MCF 10A (cell line): ENCODE results near the gene PLGLB2. TPM values are rescaled to one million over a fixed set of nuclear protein-coding genes. Genes with fewer than 3 reads are reported as not detected.
"Not testable (repeated sequence)": the region's sequence is repeated elsewhere in the genome, so short reads cannot be mapped to it uniquely, and the experiment has no call there.

Experiments used
- Bru-seq: library from RNA; stranded (reverse); fragments of 400-500 nt; gene quantifications from one replicate; lab custom pipeline; 2021; lab: Mats Ljungman, UMichigan
- BruChase-seq, 2 experiments: library from RNA; stranded (reverse); fragments of 400-500 nt; gene quantifications; one replicate each; lab custom pipeline; 2021; lab: Mats Ljungman, UMichigan
- BruUV-seq: library from RNA; stranded (reverse); fragments of 400-500 nt; replicated peaks from 2 replicates; lab custom pipeline; 2021; lab: Mats Ljungman, UMichigan
- CTCF ChIA-PET: fragments of 300-600 bp; sonication (Branson Sonifier 250); formaldehyde crosslinking; extraction: SDS; loops from one replicate; lab custom pipeline; 2021; ENCODE audit warnings: antibody characterized with exemption, inconsistent platforms; lab: Yijun Ruan, JAX
- POLR2A ChIA-PET: fragments of 300-600, 350-650 bp; sonication (Branson Sonifier 250); formaldehyde crosslinking; extraction: SDS; loops from one replicate; lab custom pipeline; 2020; ENCODE audit warnings: antibody characterized with exemption, inconsistent platforms; lab: Yijun Ruan, JAX
- DNase-seq: peaks from one replicate; pipeline ENCODE4 v3.0.0-alpha.2; 2018; ENCODE audit not compliant: unreplicated experiment
- H3K27ac Mint-ChIP-seq: one replicate; pipeline ENCODE4 v1.8.0; 2022; ENCODE audit warnings: mild to moderate bottlenecking, low read depth, mixed read lengths; ENCODE audit not compliant: unreplicated experiment
- H3K27me3 Mint-ChIP-seq: one replicate; pipeline ENCODE4 v1.8.0; 2022; ENCODE audit warnings: mixed read lengths; ENCODE audit not compliant: insufficient read depth, unreplicated experiment
- H3K36me3 Mint-ChIP-seq: one replicate; pipeline ENCODE4 v1.8.0; 2022; ENCODE audit warnings: mild to moderate bottlenecking, moderate library complexity, mixed read lengths; ENCODE audit not compliant: insufficient read depth, unreplicated experiment
- H3K4me1 Mint-ChIP-seq: one replicate; pipeline ENCODE4 v1.8.0; 2022; ENCODE audit warnings: mixed read lengths; ENCODE audit not compliant: insufficient read depth, unreplicated experiment
- H3K4me3 Mint-ChIP-seq: one replicate; pipeline ENCODE4 v1.8.0; 2022; ENCODE audit warnings: mild to moderate bottlenecking, moderate library complexity, mixed read lengths; ENCODE audit not compliant: unreplicated experiment
- H3K9me3 Mint-ChIP-seq: one replicate; pipeline ENCODE4 v1.8.0; 2022; ENCODE audit warnings: mixed read lengths; ENCODE audit not compliant: unreplicated experiment
- intact Hi-C: fragments of 100-400 bp; cut with micrococcal nuclease; formaldehyde crosslinking; loops from 2 replicates; pipeline ENCODE4 v1.14.1; 2022
- long read RNA-seq: library from polyadenylated mRNA; stranded (forward); transcript quantifications from one replicate; pipeline ENCODE4 v2.0.0, GENCODE V29; 2022
- total RNA-seq: library from RNA; stranded (reverse); gene quantifications from 2 replicates; pipeline ENCODE4 v1.2.3, GENCODE V29; 2022

Gene PLGLB2
- total RNA-seq (1.1 and 1.3 TPM in 2 replicates), Bru-seq, nascent RNA (percentile 48 among the genes with signal in this experiment), BruChase-seq, experiment 1, labeled RNA remaining after a 6-hour chase (percentile 42 among the genes with signal in this experiment), BruChase-seq, experiment 2, labeled RNA remaining after a 2-hour chase (percentile 52 among the genes with signal in this experiment)
- long read RNA-seq, result 0 reads

- H3K4me1 Mint-ChIP-seq, intact Hi-C loops, CTCF ChIA-PET, H3K4me3 Mint-ChIP-seq, H3K27ac Mint-ChIP-seq, H3K27me3 Mint-ChIP-seq, H3K36me3 Mint-ChIP-seq, H3K9me3 Mint-ChIP-seq, POLR2A ChIA-PET, BruUV-seq, DNase-seq: not testable (repeated sequence)
Observed at GRCh38 chr2:87747791-87748190, at the start of gene PLGLB2. TSS of gene PLGLB2 (plus strand) at chr2:87748087. CDS start at chr2:87748154, 67 bp downstream.

DNA sequence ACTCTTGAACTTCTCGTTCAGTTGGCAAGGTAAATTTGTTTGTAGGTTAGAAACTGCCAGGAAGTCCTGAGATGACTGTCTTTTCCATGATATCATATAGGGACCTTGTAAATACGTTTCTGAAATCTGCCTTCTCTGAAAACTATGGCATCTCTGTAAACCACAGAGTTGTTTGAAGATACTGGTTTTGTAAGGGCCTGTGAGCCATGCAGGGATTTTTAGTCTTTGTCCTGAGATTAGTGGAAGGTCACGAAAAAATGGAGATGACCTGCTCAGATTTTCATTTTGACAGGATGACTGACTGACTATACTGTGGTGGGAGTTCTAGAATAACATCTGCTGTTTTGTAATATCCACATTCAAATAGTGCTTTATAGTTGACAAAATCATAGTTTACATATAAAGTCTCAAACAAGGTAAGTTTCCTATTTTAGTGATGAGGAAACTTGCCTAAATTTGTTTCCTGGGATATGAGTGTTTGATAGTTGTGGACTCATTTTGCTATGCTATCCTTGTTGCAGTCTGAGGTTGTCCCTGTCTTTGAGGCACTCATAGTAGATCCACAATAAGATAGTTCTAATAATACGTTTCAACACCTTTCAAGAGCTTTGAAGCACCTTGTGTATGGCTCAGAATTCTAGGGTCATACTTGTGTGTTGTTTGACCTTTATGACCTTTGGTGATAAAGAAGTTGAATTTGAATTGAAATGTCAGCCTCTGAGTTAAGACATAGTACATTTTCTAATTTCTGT, 43.1 kb upstream of the PLGLB2 start:
- H3K4me3 Mint-ChIP-seq, result not testable (repeated sequence)

DNA sequence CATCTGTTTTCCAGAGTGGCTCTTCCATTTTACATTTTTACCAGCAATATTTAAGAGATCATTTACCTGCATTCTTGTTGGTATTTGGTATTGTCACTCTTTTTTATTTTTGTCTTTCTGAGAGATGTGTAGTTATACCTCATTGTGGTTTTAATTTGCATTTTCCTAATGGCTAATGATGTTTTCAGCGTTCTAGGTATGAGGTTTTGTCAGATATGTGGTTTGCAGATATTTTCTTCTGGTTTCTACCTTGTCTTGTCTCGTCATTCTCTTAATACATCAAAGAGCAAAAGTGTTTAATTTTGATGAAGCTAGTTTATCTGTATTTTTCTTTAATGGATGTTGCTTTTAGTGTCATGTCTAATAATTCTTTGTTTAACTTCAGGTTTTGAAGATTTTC, 39.5 kb upstream of the PLGLB2 start:
- H3K4me3 Mint-ChIP-seq, POLR2A ChIA-PET, H3K36me3 Mint-ChIP-seq, H3K9me3 Mint-ChIP-seq, H3K4me1 Mint-ChIP-seq, CTCF ChIA-PET, H3K27me3 Mint-ChIP-seq, intact Hi-C loops, DNase-seq, H3K27ac Mint-ChIP-seq, BruUV-seq: not testable (repeated sequence)

More for the DNA sequence above, 43.1 kb upstream of the PLGLB2 start:
- CTCF ChIA-PET, H3K9me3 Mint-ChIP-seq, H3K27ac Mint-ChIP-seq, DNase-seq, H3K36me3 Mint-ChIP-seq, BruUV-seq, H3K27me3 Mint-ChIP-seq, POLR2A ChIA-PET, intact Hi-C loops, H3K4me1 Mint-ChIP-seq: not testable (repeated sequence)

GRCh38 chr2:87727940-87728599, 19.8 kb upstream of the PLGLB2 start:
- H3K4me3 Mint-ChIP-seq, H3K27ac Mint-ChIP-seq, BruUV-seq, POLR2A ChIA-PET, H3K36me3 Mint-ChIP-seq, H3K27me3 Mint-ChIP-seq, H3K9me3 Mint-ChIP-seq, intact Hi-C loops, CTCF ChIA-PET, H3K4me1 Mint-ChIP-seq, DNase-seq: not testable (repeated sequence)

DNA sequence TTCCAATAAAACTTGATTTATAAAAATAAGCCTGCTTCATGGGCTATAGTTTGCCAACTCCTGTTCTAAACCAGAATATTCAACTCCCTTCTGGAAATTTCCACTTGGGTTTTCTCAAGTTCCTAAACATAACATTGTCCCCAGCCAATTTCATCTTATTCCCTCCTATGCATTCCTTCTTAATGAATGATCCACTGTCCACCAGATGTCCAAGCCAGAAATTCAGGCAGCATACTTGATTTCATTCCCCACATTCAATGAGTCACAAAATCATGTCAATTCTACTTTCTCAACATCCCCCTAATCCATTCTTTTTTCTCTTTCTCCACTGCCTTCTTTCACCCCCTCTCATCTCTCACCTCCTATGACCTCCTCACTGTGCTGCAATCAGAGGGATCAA, 7.0 kb upstream of the PLGLB2 start:
- BruUV-seq, intact Hi-C loops, H3K27me3 Mint-ChIP-seq, H3K27ac Mint-ChIP-seq, CTCF ChIA-PET, H3K4me3 Mint-ChIP-seq, H3K36me3 Mint-ChIP-seq, H3K9me3 Mint-ChIP-seq, H3K4me1 Mint-ChIP-seq, DNase-seq, POLR2A ChIA-PET: not testable (repeated sequence)

GRCh38 chr2:87742393-87743108, 5.3 kb upstream of the PLGLB2 start:
- intact Hi-C loops, H3K27me3 Mint-ChIP-seq, H3K9me3 Mint-ChIP-seq, DNase-seq, H3K4me1 Mint-ChIP-seq, H3K36me3 Mint-ChIP-seq, BruUV-seq, CTCF ChIA-PET, H3K4me3 Mint-ChIP-seq, H3K27ac Mint-ChIP-seq, POLR2A ChIA-PET: not testable (repeated sequence)

DNA sequence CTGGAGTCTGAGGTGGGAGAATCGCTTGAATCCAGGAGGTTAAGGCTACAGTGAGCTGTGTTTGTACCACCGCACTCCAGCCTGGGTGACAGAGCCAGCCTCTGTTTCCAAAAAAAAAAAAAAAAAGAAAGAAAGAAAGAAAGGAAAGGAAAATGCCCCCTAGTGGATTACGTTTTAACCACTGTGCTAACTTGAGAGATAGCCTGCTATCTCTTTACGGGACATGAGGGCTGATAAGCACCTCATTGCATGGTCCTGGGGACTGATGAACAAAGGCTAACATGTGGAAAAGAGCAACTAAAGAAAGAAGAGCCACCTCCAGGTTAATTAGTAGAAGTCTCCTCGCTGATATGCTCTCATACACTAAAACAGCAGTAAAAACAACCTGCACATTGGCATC, 4.2 kb upstream of the PLGLB2 start:
- intact Hi-C loops, DNase-seq, H3K9me3 Mint-ChIP-seq, CTCF ChIA-PET, POLR2A ChIA-PET, H3K4me1 Mint-ChIP-seq, H3K4me3 Mint-ChIP-seq, H3K27ac Mint-ChIP-seq, BruUV-seq, H3K27me3 Mint-ChIP-seq, H3K36me3 Mint-ChIP-seq: not testable (repeated sequence)

DNA sequence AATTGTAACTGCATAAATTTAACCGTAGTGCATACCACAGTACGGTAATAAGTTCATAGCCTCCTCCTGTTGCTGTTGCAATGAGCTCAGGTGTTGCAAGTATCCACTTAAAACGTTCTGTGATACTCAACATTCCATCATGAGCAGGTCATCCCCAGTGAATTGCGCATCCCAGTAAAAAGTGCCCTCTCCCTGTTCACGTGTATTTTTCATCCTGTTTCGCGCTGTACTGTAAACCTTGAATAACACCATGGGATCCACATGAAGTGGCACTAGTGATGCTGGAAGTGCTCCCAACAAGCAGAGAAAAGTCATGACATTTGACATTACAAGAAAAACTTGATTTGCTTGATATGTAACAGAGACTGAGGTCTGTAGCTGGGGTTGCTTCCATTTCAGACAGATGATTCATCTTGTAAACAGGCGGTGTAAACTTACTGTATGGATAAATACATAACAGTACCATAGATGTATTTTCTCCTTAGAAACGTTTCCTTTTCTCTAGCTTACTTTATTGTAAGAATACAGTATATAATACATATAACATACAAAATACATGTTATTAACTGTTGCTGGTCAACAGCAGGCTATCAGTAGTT, 2.4 kb upstream of the PLGLB2 start:
- H3K36me3 Mint-ChIP-seq, H3K9me3 Mint-ChIP-seq, H3K27me3 Mint-ChIP-seq, H3K4me1 Mint-ChIP-seq, intact Hi-C loops, POLR2A ChIA-PET, CTCF ChIA-PET, BruUV-seq, H3K27ac Mint-ChIP-seq: not testable (repeated sequence)
- peak overlapping the region; percentile 12 for H3K4me3 Mint-ChIP-seq
- peak; percentile 22 for DNase-seq
